Right lobe of liver (tissue), 6 donors: ENCODE results near the gene PLIN5. TPM values are rescaled to one million over a fixed set of nuclear protein-coding genes. Genes with fewer than 3 reads are reported as not detected.

Experiments
- ATAC-seq, 4 donors: fragments of 200-7000 bp; cut with Tn5 transposase; one replicate each; pipeline ENCODE4 v1.9.1; 2020; ENCODE audit warnings: mild to moderate bottlenecking in 4 of 4, moderate library complexity in 4 of 4
- DNase-seq, 3 donors: peaks; one replicate each; pipeline ENCODE4 v3.0.0-alpha.2; 2020
- H3K27ac ChIP-seq, 3 donors: fragments of 200-600 bp; one replicate each; pipeline ENCODE4 v1.8.0; 2022
- H3K27me3 ChIP-seq, 2 donors: fragments of 200-600 bp; one replicate each; pipeline ENCODE4 v1.8.0; 2022
- H3K36me3 ChIP-seq, 4 donors: fragments of 200-600 bp; sonication (generic) in 1 of 4; one replicate each; pipeline versions ENCODE4 v1.5.1 to v1.8.0; 2017 to 2022; ENCODE audit warnings: control low read depth in 1 of 4
- H3K4me1 ChIP-seq, 4 donors: fragments of 200-600 bp; sonication (generic) in 1 of 4; one replicate each; pipeline versions ENCODE4 v1.5.1 to v1.8.0; 2017 to 2022; ENCODE audit warnings: control low read depth in 1 of 4
- H3K4me3 ChIP-seq, 3 donors: fragments of 200-600 bp; one replicate each; pipeline ENCODE4 v1.8.0; 2022
- H3K9me3 ChIP-seq, 4 donors: fragments of 200-600 bp; sonication (generic) in 1 of 4; one replicate each; pipeline versions ENCODE4 v1.5.1 to v1.8.0; 2017 to 2022; ENCODE audit warnings: control low read depth in 1 of 4
- CTCF ChIP-seq, 4 donors: fragments of 200-600 bp in 3 of 4; fragments of 450-650 bp in 1 of 4; IDR thresholded peaks; one replicate each; pipeline versions ENCODE4 v1.5.1 to v1.8.0; 2016 to 2022; ENCODE audit warnings: antibody characterized with exemption in 4 of 4, mild to moderate bottlenecking in 2 of 4
- POLR2A ChIP-seq: fragments of 450-650 bp; IDR thresholded peaks from one replicate; pipeline ENCODE4 v1.6.1; 2017; ENCODE audit warnings: antibody characterized with exemption, mild to moderate bottlenecking
- WGBS: methylation state at CpG from one replicate; pipeline ENCODE4 v1.1.6; 2018; ENCODE audit warnings: low coverage, low lambda C conversion rate; ENCODE audit not compliant: insufficient coverage; ENCODE audit errors: missing lambda C conversion rate; 5-methylcytosine and 5-hydroxymethylcytosine counted together
- intact Hi-C, 2 donors: fragments of 100-400 bp; cut with DNase I; formaldehyde crosslinking; loops; one replicate each; pipeline versions ENCODE4 v1.11.2 to v1.14.1; 2022
- total RNA-seq, 6 experiments: library from RNA; depleted of rRNA in 2 of 6; stranded (reverse); fragments of >200 nt in 2 of 6; fragmentation: NEBNext Ultra II Directional in 3 of 6; extraction: Animal tissue kit (Norgen Biotek cat#: 25700) in 3 of 6; gene quantifications; one replicate each; pipeline versions ENCODE4 v1.1.0 to v1.2.4, GENCODE V29; 2016 to 2023
- donor health status: DM: no; HTN: yes; CAD: no.
- donor health status: DM: no; HTN: no; CAD: no.
- donor health status: DM: no; HTN: no; CAD: no.
- donor health status: DM: no; HTN: yes; CAD: no.
- donor health status: DM: no; HTN: yes; CAD: no.

Gene PLIN5
- total RNA-seq, 6 experiments from 2014 or later = 35.0 to 149 (median 117) TPM

DNA sequence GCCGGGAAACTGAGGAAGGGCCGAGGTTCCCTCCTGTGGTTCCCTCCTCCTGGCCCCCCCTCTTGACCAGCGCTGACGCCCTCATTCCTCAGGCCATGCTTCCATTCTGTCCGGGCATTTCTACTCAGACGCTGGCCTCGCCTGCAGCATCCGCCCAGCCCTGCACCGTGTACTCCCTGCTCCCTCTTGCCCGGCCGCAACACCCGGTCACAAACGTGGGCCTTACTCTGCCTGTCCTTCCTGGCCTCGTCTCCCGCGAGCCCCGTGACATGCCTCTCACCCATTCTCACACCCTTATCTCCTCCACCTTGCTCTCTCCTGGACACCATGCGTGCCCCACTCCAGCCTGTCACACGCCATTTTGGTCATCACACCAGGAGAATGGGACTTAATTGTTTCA lies 51.6 kb downstream of the PLIN5 start:
- no peak overlapping the region for H3K4me3 ChIP-seq
- no peak overlapping the region for H3K27ac ChIP-seq
- H3K9me3 ChIP-seq = no peaks in the 10 kb centered on the region
- peak in 1 of 4 donors; percentile 45 for ATAC-seq
- intact Hi-C loops = no loop called here
- no peak for DNase-seq
- H3K4me1 ChIP-seq = no peaks in the 10 kb centered on the region
- 87% methylated on average over 15 of the region's 19 CpGs for WGBS
- TF ChIP-seq CTCF (IDR thresholded peaks at IDR 0.05) (no peak), POLR2A (no peak)
- no peaks in the 10 kb centered on the region for H3K27me3 ChIP-seq
- no peaks in the 10 kb centered on the region for H3K36me3 ChIP-seq

- Histone ChIP-seq H3K27me3 (no peaks in the 10 kb centered on the region), H3K4me3 (no peak overlapping the region), H3K4me1 (no peaks in the 10 kb centered on the region), H3K36me3 (no peaks in the 10 kb centered on the region), H3K9me3 (no peaks in the 10 kb centered on the region), H3K27ac (no peak overlapping the region)
- no peak for TF ChIP-seq CTCF (IDR thresholded peaks at IDR 0.05)
- TF ChIP-seq POLR2A = no peak
- 97% methylated on average over 16 of the region's 35 CpGs for WGBS
- intact Hi-C loops = no loop called here
- no peak for DNase-seq
- peak in 1 of 4 donors; percentile 23 for ATAC-seq
Observed at GRCh38 chr19:4482721-4483364, 52.2 kb downstream of the PLIN5 start.

GRCh38 chr19:4477034-4477801 lies 57.8 kb downstream of the PLIN5 start:
- no peaks in the 10 kb centered on the region for H3K9me3 ChIP-seq
- WGBS = 77% methylated on average over 5 of the region's 16 CpGs
- TF ChIP-seq POLR2A (no peak), CTCF (IDR thresholded peaks at IDR 0.05) (no peak)
- H3K4me3 ChIP-seq = no peak overlapping the region
- intact Hi-C loops = no loop called here
- H3K27me3 ChIP-seq = no peaks in the 10 kb centered on the region
- ATAC-seq = no peak
- H3K36me3 ChIP-seq = peaks cover 0 to 22% (median 1%) of the 10 kb centered on the region in 4 donors
- no peak for DNase-seq
- H3K27ac ChIP-seq = no peak overlapping the region
- H3K4me1 ChIP-seq = peaks cover 0 to 3% (median 0%) of the 10 kb centered on the region in 4 donors

DNA sequence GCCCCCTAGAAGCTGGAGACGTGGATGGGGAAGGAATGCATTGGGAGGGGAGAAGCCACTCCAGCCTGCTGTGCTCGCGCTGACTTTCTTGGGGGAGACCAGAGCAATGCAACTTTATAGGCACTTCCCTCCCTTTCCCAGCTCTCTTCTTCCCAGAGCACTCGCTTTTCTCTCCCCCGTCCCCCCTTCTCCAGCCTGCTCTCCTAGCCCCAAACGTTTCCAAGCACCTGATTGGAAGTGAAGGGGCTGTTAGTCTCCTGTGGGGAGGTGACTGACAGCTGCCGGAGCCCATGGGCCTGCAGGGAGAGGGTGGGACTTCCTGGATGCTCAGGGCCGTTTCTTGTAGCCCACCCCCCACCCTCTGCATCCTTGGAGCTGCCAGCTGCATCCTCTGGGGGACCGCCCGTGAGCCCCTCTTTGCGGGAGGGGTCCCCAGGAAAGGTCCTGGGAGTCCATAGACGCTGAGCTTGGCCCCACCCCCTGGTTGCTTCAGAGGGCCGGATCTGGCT lies 60.5 kb downstream of the PLIN5 start:
- Histone ChIP-seq H3K27me3 (no peaks in the 10 kb centered on the region), H3K27ac (no peak overlapping the region), H3K36me3 (peaks cover 0 to 22% (median 1%) of the 10 kb centered on the region in 4 donors), H3K4me3 (no peak overlapping the region), H3K4me1 (peaks cover 0 to 4% (median 2%) of the 10 kb centered on the region in 4 donors), H3K9me3 (no peaks in the 10 kb centered on the region)
- intact Hi-C loops = no loop called here
- no peak for TF ChIP-seq CTCF (IDR thresholded peaks at IDR 0.05)
- no peak for TF ChIP-seq POLR2A
- ATAC-seq = no peak
- WGBS = 44% methylated on average over 4 of the region's 13 CpGs
- DNase-seq = no peak
